ENCODE results near the gene OOSP2.

DNA sequence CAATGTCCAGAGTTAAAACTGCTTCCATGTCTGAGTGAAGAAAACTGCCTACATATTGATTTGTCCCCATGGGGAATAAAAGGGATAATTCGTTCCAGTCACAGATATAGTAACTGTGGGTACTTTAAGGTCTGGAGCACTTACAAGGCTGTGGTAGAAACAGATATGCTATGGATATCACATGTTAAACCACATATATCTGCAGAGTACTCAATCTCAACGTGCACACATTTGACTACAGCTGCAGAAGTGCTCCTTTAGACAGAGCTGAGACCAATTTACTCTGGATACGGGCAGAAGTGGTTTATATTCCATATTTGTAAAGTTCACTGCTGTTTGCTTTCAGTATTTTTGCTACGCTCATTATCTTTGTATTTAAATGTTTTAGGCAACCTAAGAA lies 38.5 kb downstream of the OOSP2 start:
- no peak for TF ChIP-seq POLR2A (IDR thresholded peaks at IDR 0.05)
- TF ChIP-seq, protein P1, sequence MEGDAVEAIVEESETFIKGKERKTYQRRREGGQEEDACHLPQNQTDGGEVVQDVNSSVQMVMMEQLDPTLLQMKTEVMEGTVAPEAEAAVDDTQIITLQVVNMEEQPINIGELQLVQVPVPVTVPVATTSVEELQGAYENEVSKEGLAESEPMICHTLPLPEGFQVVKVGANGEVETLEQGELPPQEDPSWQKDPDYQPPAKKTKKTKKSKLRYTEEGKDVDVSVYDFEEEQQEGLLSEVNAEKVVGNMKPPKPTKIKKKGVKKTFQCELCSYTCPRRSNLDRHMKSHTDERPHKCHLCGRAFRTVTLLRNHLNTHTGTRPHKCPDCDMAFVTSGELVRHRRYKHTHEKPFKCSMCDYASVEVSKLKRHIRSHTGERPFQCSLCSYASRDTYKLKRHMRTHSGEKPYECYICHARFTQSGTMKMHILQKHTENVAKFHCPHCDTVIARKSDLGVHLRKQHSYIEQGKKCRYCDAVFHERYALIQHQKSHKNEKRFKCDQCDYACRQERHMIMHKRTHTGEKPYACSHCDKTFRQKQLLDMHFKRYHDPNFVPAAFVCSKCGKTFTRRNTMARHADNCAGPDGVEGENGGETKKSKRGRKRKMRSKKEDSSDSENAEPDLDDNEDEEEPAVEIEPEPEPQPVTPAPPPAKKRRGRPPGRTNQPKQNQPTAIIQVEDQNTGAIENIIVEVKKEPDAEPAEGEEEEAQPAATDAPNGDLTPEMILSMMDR (IDR thresholded peaks at IDR 0.05) = no peak
